Psoas muscle (tissue), 8 donors: ENCODE data around the gene ERLIN1. TPM values are rescaled to one million over a fixed set of nuclear protein-coding genes. Genes with fewer than 3 reads are reported as not detected.

ENCODE experiments used
- ATAC-seq, 4 donors: fragments of 200-7000 bp; cut with Tn5 transposase; one replicate each; pipeline ENCODE4 v1.9.1; 2020; ENCODE audit warnings: moderate library complexity in 3 of 4, mild to moderate bottlenecking in 2 of 4
- DNase-seq, 2 donors: peaks; one replicate each; pipeline ENCODE4 v3.0.0-alpha.2; 2020
- H3K27ac ChIP-seq: fragments of 200-600 bp; one replicate; pipeline ENCODE4 v1.8.0; 2022
- H3K27me3 ChIP-seq, 3 donors: fragments of 200-600 bp in 1 of 3; one replicate each; pipeline versions ENCODE4 v1.6.1 to v1.8.0; 2013 to 2022; ENCODE audit warnings: low read length in 2 of 3, mild to moderate bottlenecking in 2 of 3, moderate library complexity in 1 of 3; ENCODE audit not compliant: insufficient read depth in 3 of 3
- H3K36me3 ChIP-seq, 2 donors: fragments of 200-600 bp in 1 of 2; one replicate each; pipeline versions ENCODE4 v1.6.1 to v1.8.0; 2013 to 2022; ENCODE audit warnings: low read depth in 1 of 2, mild to moderate bottlenecking in 1 of 2, moderate library complexity in 1 of 2; ENCODE audit not compliant: insufficient read depth in 1 of 2
- H3K4me1 ChIP-seq: fragments of 200-600 bp; one replicate; pipeline ENCODE4 v1.8.0; 2022
- H3K4me3 ChIP-seq: fragments of 200-600 bp; one replicate; pipeline ENCODE4 v1.8.0; 2022; ENCODE audit warnings: mild to moderate bottlenecking
- H3K9me3 ChIP-seq: fragments of 200-600 bp; one replicate; pipeline ENCODE4 v1.8.0; 2022
- WGBS, 3 donors: extraction: QIAGEN DNeasy Blood & Tissue Kit; methylation state at CpG; one replicate each; pipeline versions ENCODE4 v1.1.6 to v1.1.7; 2013; 5-methylcytosine and 5-hydroxymethylcytosine counted together
- intact Hi-C, 2 donors: fragments of 100-400 bp; cut with DNase I; formaldehyde crosslinking; loops; one replicate each; pipeline versions ENCODE4 v1.11.0 to v1.14.2; 2022
- polyA plus RNA-seq, 3 donors: library from polyadenylated mRNA; stranded (reverse); fragments of 200-250 nt; gene quantifications; one replicate each; pipeline ENCODE4 v1.2.3, GENCODE V29; 2013
- total RNA-seq, 4 donors: library from RNA; stranded (reverse); fragmentation: NEBNext Ultra II Directional in 2 of 4; extraction: Animal tissue kit (Norgen Biotek cat#: 25700) in 2 of 4; gene quantifications; one replicate each; pipeline versions ENCODE4 v1.2.1 to v1.2.4, GENCODE V29; 2021 to 2023
- TF ChIP-seq, protein P1 (sequence below): fragments of 200-600 bp; IDR thresholded peaks from one replicate; pipeline ENCODE4 v1.8.0; 2022; ENCODE audit warnings: antibody characterized with exemption
- donor health status: healthy with polysubstance abuse.
- donor health status: DM: no; HTN: no; CAD: no; lungs with moderate emphysema.
- donor health status: Bipolar disorder and iron deficiency.
- donor health status: healthy.
- donor health status: DM: yes; HTN: yes; CAD: no.
- donor health status: DM: no; HTN: no; CAD: no.
- donor health status: DM: no; HTN: no; CAD: no.
- donor health status: DM: yes; HTN: yes; CAD: no.

Gene ERLIN1
- total and polyA plus RNA-seq, 7 donors = 6.8 to 15.2 (median 11.5) TPM

DNA sequence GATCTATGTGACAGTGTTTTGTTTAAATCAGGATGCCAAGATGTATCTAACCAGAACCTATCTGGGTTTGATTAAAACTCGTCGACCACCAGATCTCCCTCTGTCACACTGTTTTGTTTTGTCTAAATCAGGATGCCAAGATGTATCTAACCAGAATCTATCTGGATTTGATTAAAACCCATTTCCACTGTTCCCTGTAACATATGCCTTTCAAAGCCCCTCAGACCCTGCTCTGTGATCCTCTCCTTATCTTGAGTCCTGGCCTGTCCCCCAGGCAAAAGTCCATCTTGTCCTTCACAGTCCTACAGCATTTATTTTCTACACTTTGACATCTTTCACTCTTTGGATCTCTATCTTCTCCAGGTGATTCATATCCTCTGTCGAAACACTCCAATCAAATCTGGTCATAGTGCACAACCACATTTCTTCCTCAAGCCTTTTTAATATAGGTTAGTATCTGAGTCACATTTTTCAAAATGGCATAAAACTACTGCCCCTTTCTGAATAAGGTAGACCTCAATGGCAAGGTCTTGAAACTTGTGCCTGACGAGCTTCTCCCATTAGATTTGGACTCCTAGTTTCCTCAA is 32.5 kb downstream of the ERLIN1 start:
- TF ChIP-seq, protein P1, sequence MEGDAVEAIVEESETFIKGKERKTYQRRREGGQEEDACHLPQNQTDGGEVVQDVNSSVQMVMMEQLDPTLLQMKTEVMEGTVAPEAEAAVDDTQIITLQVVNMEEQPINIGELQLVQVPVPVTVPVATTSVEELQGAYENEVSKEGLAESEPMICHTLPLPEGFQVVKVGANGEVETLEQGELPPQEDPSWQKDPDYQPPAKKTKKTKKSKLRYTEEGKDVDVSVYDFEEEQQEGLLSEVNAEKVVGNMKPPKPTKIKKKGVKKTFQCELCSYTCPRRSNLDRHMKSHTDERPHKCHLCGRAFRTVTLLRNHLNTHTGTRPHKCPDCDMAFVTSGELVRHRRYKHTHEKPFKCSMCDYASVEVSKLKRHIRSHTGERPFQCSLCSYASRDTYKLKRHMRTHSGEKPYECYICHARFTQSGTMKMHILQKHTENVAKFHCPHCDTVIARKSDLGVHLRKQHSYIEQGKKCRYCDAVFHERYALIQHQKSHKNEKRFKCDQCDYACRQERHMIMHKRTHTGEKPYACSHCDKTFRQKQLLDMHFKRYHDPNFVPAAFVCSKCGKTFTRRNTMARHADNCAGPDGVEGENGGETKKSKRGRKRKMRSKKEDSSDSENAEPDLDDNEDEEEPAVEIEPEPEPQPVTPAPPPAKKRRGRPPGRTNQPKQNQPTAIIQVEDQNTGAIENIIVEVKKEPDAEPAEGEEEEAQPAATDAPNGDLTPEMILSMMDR = no peak
- no peak for DNase-seq
- 84 to 92% (median 89%) methylated on average over 4 of the region's 4 CpGs for WGBS, 3 donors

DNA sequence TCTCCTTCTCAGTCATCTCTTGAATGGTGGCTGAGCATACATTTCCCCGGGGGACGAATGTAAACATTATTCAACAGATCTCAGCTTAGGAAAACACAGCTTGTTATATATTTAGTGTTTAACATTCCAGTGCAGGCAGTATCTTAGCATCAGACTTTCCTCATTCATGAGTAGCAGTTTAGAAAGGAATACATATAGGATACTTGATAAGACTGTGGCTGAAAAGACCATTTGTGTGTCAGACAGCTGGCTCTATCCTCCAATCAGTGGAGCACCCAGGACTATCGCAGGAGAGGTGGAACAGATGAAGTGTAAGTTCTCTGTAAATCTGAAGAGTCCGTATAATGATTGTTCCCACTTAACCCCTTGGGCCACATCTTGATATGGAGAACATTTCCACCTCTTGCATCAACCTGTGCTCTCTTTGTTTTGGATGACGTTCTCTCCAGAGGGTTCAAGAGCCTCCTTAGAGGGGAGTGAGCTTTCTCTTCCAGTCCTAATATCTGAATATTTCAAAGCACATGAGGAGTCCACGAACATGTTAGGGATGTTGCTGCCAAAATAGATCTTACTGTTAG is 34.0 kb downstream of the ERLIN1 start:
- intact Hi-C loops = no loop called here
- TF ChIP-seq, protein P1 = no peak
- Histone ChIP-seq H3K4me3 (no peak overlapping the region), H3K27me3 (no peaks in the 10 kb centered on the region), H3K36me3 (peaks cover 19 to 76% of the 10 kb centered on the region in 2 donors), H3K9me3 (no peaks in the 10 kb centered on the region), H3K4me1 (no peaks in the 10 kb centered on the region), H3K27ac (no peak overlapping the region)
- WGBS, 3 donors = 82 to 89% (median 85%) methylated on average over 6 of the region's 6 CpGs
- ATAC-seq = no peak
- no peak for DNase-seq

More for the DNA sequence above, 32.5 kb downstream of the ERLIN1 start:
- Histone ChIP-seq H3K4me1 (no peaks in the 10 kb centered on the region), H3K9me3 (no peaks in the 10 kb centered on the region), H3K27ac (no peak overlapping the region), H3K4me3 (no peak overlapping the region), H3K27me3 (no peaks in the 10 kb centered on the region), H3K36me3 (peaks cover 19 to 80% of the 10 kb centered on the region in 2 donors)
- ATAC-seq = no peak
- intact Hi-C loops = no loop called here

DNA sequence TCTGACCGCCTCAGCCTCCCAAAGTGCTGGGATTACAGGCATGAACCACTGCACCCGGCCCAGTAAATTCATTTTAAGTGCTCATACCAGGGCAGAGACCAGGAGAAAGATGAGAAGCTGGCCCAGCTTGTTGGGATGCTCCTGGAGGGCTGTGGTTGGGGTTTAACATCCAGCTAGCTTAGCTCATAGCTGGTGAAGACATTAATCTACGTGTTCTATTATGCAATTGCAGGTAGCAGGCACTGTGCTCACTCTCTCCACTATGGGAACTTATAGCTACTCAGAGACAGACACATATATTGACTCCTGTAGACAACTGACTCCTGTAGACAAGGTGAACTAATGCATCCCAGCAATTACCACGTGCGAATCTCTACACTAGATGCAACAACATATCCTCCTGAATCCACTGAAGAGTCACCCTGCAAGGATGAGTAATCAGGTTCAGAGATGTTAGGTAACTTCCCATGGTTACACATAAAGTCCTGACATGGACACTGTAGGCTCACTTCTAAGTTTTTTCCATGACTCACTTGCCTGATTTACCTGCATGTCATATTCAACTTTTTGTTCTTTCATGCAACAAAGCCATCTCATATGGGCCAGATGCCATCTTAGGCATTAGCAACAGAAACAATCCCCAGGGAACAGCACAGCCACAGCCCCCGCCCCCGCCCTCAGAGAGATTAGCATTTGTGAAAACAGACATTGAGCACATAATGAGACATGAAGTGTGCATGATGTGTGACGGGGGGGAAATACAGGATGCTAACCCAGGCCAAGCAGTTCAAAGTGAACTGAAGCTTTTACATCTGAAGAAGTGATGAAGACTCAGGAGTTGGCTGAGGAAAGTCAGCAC is 37.2 kb downstream of the ERLIN1 start:
- no peak overlapping the region for H3K4me3 ChIP-seq
- intact Hi-C loops = no loop called here
- H3K36me3 ChIP-seq = peaks cover 12 to 46% of the 10 kb centered on the region in 2 donors
- TF ChIP-seq, protein P1 = no peak
- peak; percentile 60 to 76 (median 72) for ATAC-seq
- no peaks in the 10 kb centered on the region for H3K4me1 ChIP-seq
- WGBS, 3 donors = 78 to 83% (median 81%) methylated on average over 8 of the region's 8 CpGs
- no peaks in the 10 kb centered on the region for H3K27me3 ChIP-seq
- DNase-seq = no peak
- H3K27ac ChIP-seq = no peak overlapping the region
- no peaks in the 10 kb centered on the region for H3K9me3 ChIP-seq

DNA sequence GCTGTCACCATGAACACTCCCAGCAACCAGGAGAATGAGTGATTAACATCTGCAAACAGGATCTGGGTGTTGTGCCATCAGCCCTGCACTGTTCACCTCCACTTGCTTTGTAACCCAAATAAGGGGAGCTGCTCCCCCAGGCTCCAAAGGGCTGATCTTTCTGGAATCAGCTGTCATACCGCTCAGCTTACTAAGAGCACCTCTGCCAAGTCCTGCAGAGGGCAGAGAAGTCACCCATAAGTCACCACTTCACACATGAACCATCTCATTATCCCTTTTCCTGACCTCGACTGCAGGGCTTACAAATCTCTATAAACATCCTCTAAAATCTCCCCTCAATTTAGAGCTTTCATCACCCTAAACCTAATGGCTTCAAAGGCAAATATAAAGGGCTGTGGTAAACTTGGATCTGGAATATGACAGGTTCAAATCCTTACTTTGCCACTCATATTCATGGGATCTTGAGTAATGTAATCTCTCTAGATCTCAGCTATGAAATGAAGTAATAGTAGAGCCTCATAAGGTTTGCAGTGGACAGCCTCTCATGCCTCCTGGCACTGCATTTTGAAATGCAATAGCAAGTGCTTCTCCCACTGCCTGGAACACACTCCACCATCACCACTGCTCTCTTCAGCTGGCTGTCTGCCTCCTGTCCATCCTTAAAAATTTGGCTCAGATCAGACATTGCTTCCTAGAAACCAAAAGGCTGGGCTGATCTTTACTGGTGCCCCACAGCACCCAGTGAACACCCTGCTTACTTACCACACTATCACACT is 38.8 kb downstream of the ERLIN1 start:
- intact Hi-C loops = no loop called here
- no peaks in the 10 kb centered on the region for H3K4me1 ChIP-seq
- TF ChIP-seq, protein P1 = no peak
- no peak overlapping the region for H3K4me3 ChIP-seq
- DNase-seq (no peak), ATAC-seq (peak in 3 of 4 donors; percentile 46 to 56 (median 47))
- peaks cover 7 to 31% of the 10 kb centered on the region in 2 donors for H3K36me3 ChIP-seq
- H3K9me3 ChIP-seq = no peaks in the 10 kb centered on the region
- no peaks in the 10 kb centered on the region for H3K27me3 ChIP-seq
- WGBS, 3 donors = 8 to 12% (median 11%) methylated on average over 2 of the region's 2 CpGs
- H3K27ac ChIP-seq = no peak overlapping the region
